GM12865 (cell line): ENCODE data around the gene AMFR.

Experiments
- DNase-seq: peaks from one replicate; pipeline ENCODE4 v3.0.0; 2010; ENCODE audit warnings: low read depth
- H3K4me3 ChIP-seq: 2 replicates; pipeline ENCODE4 v1.5.1; 2011; ENCODE audit warnings: mild to moderate bottlenecking, low read depth, low read length, control low read depth
- TF ChIP-seq, protein P1 (sequence below): IDR thresholded peaks from 2 replicates; pipeline ENCODE4 v1.5.1; 2011; ENCODE audit warnings: low read length, control low read depth, low read depth, inconsistent platforms; ENCODE audit not compliant: insufficient read depth; ENCODE audit errors: missing control alignments

AMFR gene

DNA sequence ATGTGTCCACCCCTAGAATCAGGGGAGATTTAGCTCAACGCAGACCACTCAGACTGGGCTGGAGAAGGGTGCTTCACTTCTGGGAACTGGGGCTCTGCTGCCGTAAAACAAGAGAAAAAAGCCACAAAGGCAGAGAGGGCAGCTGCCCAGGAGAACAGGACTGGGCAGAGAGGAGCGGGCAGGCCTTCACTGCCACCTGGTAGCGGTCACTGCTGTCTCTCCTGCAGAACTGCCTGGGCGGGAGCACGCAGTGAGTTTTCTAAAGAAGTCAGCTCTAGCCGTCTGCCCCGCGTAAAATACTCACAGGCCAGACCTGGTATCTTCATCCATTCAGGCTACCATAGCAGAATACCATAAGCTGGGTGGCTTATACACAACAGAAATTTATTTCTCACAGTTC is 103.8 kb downstream of the AMFR start:
- TF ChIP-seq, protein P1, sequence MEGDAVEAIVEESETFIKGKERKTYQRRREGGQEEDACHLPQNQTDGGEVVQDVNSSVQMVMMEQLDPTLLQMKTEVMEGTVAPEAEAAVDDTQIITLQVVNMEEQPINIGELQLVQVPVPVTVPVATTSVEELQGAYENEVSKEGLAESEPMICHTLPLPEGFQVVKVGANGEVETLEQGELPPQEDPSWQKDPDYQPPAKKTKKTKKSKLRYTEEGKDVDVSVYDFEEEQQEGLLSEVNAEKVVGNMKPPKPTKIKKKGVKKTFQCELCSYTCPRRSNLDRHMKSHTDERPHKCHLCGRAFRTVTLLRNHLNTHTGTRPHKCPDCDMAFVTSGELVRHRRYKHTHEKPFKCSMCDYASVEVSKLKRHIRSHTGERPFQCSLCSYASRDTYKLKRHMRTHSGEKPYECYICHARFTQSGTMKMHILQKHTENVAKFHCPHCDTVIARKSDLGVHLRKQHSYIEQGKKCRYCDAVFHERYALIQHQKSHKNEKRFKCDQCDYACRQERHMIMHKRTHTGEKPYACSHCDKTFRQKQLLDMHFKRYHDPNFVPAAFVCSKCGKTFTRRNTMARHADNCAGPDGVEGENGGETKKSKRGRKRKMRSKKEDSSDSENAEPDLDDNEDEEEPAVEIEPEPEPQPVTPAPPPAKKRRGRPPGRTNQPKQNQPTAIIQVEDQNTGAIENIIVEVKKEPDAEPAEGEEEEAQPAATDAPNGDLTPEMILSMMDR: no peak
- DNase-seq: no peak
- H3K4me3 ChIP-seq: no peak overlapping the region

- H3K4me3 ChIP-seq: no peak overlapping the region
- TF ChIP-seq, protein P1: no peak
- DNase-seq: no peak
Measured at GRCh38 chr16:56320811-56321558, 104.4 kb downstream of the AMFR start.

GRCh38 chr16:56320056-56320455 is 105.3 kb downstream of the AMFR start:
- DNase-seq: no peak
- TF ChIP-seq, protein P1: no peak
- H3K4me3 ChIP-seq: no peak overlapping the region

DNA sequence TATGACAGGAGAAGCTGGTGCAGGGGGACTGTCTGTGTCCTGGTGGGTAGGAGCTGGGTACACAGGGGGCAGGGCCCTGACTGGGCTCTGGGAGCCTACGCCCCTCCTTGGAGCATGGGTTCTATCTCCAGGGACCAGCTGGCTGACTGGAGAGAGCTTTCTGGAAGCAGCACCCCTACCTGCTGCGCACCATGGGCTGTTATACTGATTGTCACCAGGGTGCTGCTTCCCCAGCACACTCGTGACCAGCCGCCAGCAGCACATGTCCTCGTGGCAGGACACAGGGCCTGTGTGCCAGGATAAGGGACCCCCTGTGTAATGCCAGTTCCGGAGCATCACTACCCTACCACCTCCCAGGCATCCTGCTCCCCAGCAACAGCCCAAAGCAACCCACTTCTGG is 106.0 kb downstream of the AMFR start:
- DNase-seq: no peak
- TF ChIP-seq, protein P1: no peak
- no peak overlapping the region for H3K4me3 ChIP-seq

DNA sequence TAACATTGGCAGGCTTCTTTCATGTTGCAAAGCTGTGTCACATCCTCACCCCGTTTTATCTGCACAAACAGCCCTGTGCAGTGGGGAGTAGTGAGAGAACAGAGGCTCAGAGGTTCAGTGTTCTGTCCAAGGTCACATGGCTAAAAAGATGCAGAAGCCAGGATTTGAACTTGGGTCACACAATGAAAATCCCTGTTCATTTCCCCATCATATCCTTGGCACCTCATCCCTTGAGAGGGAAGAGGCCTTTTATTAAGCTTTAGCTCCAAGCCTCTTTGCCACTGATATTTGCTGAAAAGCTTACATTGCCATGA is 106.6 kb downstream of the AMFR start:
- H3K4me3 ChIP-seq: no peak overlapping the region
- TF ChIP-seq, protein P1: no peak
- DNase-seq: no peak

DNA sequence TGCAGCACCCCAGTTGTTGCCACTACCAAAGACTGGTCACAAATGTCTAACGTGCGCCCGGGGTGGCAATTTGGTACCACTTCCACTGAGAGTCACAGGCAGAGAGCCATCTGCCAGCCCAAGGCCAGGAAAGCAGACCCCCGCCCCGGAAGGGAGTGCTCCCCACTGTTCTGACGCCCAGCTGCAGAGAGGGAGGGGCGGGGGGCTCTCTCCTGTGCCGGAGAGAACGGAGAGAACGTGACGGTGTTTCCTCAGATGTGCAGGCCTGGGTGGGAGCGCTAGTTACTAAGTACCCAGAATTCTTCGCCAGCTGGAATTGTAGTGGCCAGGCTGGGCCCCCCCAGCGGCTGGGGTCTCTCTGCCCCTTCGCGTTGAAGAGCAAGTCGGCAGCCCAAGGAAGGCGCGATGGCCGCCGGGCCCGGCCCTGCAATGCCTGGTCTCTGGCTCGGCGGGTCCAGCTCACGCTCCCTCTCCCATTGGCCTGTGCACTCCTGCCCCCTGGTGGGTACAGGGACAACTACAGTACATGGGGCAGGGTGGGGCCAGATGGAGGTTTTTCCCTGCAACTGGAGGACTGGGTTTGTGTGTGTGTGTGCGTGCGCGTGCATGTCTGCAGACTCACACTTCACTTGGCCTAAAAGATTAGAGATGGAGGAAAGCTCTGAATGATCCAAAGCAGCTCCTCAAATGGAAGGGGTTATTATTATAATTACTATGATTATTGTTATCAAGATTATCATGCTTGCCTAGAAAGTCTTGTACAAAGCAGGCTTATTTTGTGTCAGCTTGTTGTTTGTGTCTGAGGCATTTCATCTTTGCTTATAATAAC is 107.1 kb downstream of the AMFR start:
- TF ChIP-seq, protein P1: peak; percentile 86
- H3K4me3 ChIP-seq: no peak overlapping the region
- peak; percentile 66 for DNase-seq
